ENCODE data around the gene ELP6. TPM values are rescaled to one million over a fixed set of nuclear protein-coding genes. Genes with fewer than 3 reads are reported as not detected.
"Not testable (repeated sequence)": the region's sequence is repeated elsewhere in the genome, so short reads cannot be mapped to it uniquely, and the experiment has no call there.

ELP6 gene
- polyA plus RNA-seq, 1 of the 3 experiments (the other 2 are of a cell fraction), result 79.8 TPM

DNA sequence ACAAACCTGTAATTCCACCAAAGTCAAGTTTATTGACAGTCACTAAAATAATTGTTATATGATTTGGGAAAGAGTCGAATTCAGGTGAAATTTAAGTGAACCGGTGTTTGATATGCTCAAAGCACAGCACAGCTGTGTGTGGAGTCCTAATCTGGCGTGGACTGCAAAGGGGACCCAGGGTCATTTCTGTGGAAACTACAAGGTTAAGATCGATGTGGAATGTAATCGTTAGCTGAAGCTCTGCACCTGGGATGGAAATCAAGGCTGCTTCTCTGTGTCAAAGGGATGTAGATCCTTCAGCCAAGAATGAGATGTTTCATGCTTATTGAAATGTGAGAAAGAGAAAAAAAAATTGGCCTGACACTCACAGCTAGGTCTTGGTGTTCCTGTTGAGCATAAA lies 1.6 kb upstream of the ELP6 start:
- 78% methylated on average over 5 of the region's 5 CpGs for WGBS (ENCODE audit: low lambda C conversion rate)
- H3K27ac ChIP-seq (ENCODE audit: low read depth in 2 of 2, low read length in 1 of 2), result no peak overlapping the region
- POLR2A ChIA-PET, result no interaction called here
- H3K4me2 ChIP-seq, result no peak overlapping the region
- no peaks in the 10 kb centered on the region for H3K9me3 ChIP-seq
- H3K4me3 ChIP-seq (ENCODE audit: low read depth in 2 of 2, low read length in 1 of 2), result no peak overlapping the region
- H3F3A ChIP-seq (replicated peaks; ENCODE audit: insufficient read depth), result no peaks in the 10 kb centered on the region
- CTCF ChIA-PET, result no interaction called here
- peaks cover 31% of the 10 kb centered on the region for H3K79me2 ChIP-seq (ENCODE audit: insufficient read depth)
- no peaks in the 10 kb centered on the region for H3K9me2 ChIP-seq
- H2AFZ ChIP-seq (ENCODE audit: low read depth), result no peak overlapping the region
- TF ChIP-seq PBX3 (IDR thresholded peaks at IDR 0.05), result no peak
- no peak for TF ChIP-seq GABPA (IDR thresholded peaks at IDR 0.05; ENCODE audit: low read depth)
- TF ChIP-seq RCOR1 (IDR thresholded peaks at IDR 0.05; ENCODE audit: low read length), result no peak
- TF ChIP-seq FOXM1 (IDR thresholded peaks at IDR 0.05; ENCODE audit: low read depth), result no peak
- TF ChIP-seq, protein P1, sequence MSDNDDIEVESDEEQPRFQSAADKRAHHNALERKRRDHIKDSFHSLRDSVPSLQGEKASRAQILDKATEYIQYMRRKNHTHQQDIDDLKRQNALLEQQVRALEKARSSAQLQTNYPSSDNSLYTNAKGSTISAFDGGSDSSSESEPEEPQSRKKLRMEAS (IDR thresholded peaks at IDR 0.05; ENCODE audit: low read depth), result no peak
- TF ChIP-seq JUND (IDR thresholded peaks at IDR 0.05), result no peak
- H3K9ac ChIP-seq, result no peak overlapping the region
- H3K4me1 ChIP-seq (ENCODE audit: control insufficient read depth in 1 of 2, insufficient read depth in 2 of 2, low read depth in 1 of 2, low read length in 1 of 2), result peaks cover 0 to 6% of the 10 kb centered on the region in 2 experiments; a peak in 1 of 4 replicates
- no peaks in the 10 kb centered on the region for H4K20me1 ChIP-seq (ENCODE audit: insufficient read depth)
- peaks cover 6% of the 10 kb centered on the region in 2 experiments for H3K36me3 ChIP-seq (replicated peaks in 1 of 2; ENCODE audit: control insufficient read depth in 1 of 2, insufficient read depth in 2 of 2, low read length in 1 of 2)
- H3K27me3 ChIP-seq (ENCODE audit: insufficient read depth), result no peaks in the 10 kb centered on the region
- no peak for DNase-seq

DNA sequence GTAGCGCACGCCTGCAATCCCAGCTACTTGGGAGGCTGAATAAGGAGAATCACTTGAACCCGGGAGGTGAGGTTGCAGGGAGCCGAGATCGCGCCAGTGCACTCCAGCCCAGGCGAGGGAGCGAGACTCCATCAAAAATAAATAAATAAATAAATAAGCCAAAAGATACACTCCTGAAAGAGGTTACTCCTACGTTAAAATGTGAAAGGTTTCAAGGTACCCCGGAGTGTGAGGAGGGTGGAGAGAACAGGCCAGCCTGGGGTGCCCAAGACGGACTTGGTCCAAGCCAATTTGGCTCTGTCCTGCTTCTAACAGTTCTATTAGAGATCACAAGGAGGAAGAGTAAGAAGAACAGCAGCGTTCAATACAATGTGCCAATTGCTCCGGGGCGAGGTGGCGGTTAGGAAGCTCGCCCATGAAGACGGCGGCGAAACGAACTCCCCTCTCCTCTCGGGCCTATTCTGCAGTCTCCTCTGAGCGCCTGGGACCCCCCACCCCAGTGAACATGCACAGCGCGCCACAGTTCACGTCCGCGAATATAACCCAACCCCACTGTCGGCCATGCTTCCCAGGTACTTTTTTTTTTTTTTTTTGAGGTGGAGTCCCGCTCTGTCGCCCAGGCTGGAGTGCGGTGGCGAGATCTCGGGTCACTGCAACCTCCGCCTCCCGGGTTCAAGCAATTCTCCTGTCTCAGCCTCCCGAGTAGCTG lies 942 bp downstream of the ELP6 start:
- Histone ChIP-seq H3K9me3 (no peaks in the 10 kb centered on the region), H3K79me2 (ENCODE audit: insufficient read depth) (peaks cover 39% of the 10 kb centered on the region), H3K9me2 (no peaks in the 10 kb centered on the region), H3K36me3 (replicated peaks in 1 of 2; ENCODE audit: control insufficient read depth in 1 of 2, insufficient read depth in 2 of 2, low read length in 1 of 2) (peaks cover 16 to 17% of the 10 kb centered on the region in 2 experiments), H3K4me2 (peak overlapping the region; percentile 89), H3F3A (replicated peaks; ENCODE audit: insufficient read depth) (no peaks in the 10 kb centered on the region), H3K4me1 (ENCODE audit: control insufficient read depth in 1 of 2, insufficient read depth in 2 of 2, low read depth in 1 of 2, low read length in 1 of 2) (peaks cover 0 to 6% of the 10 kb centered on the region in 2 experiments; a peak in 1 of 4 replicates), H4K20me1 (ENCODE audit: insufficient read depth) (no peaks in the 10 kb centered on the region), H3K27me3 (ENCODE audit: insufficient read depth) (no peaks in the 10 kb centered on the region), H3K27ac (ENCODE audit: low read depth in 2 of 2, low read length in 1 of 2) (peak overlapping the region; percentile 95 to 99), H3K9ac (peak overlapping the region; percentile 83), H2AFZ (ENCODE audit: low read depth) (peak overlapping the region; percentile 83), H3K4me3 (ENCODE audit: low read depth in 2 of 2, low read length in 1 of 2) (peak overlapping the region; percentile 55 to 82)
- DNase-seq, result peak; percentile 55
- ChIA-PET POLR2A (interaction anchor here (0.6 to 2.0 kb wide), 2 partner anchors 10 to 1225 kb away, joined by 3 to 8 read pairs; no protein-coding TSS in a partner anchor), CTCF (interaction anchor here (0.6 to 2.6 kb wide), 8 partner anchors 10 to 292 kb away, joined by 3 to 14 read pairs (median 5); no protein-coding TSS in a partner anchor)
- TF ChIP-seq GATA2 (CRISPR knock-in tag; IDR thresholded peaks at IDR 0.05), result no peak
- TF ChIP-seq EZH2phosphoT487 (IDR thresholded peaks at IDR 0.05; ENCODE audit: borderline replicate concordance, low read depth), result no peak
- no peak for TF ChIP-seq RCOR1 (IDR thresholded peaks at IDR 0.05; ENCODE audit: low read length)
- TF ChIP-seq TAF1 (IDR thresholded peaks at IDR 0.05; ENCODE audit: borderline replicate concordance, low read depth, low read length), result 0 out of 2 replicates have a peak, but pooled peaks have one; percentile 3
- peak; percentile 62; the same call in 1 of the 2 replicates for TF ChIP-seq MXI1 (IDR thresholded peaks at IDR 0.05; ENCODE audit: low read depth, low read length)
- WGBS (ENCODE audit: low lambda C conversion rate), result 8% methylated on average over 35 of the region's 36 CpGs

- H3K9me3 ChIP-seq; H4K20me1 ChIP-seq (ENCODE audit: insufficient read depth); H3K79me2 ChIP-seq (ENCODE audit: insufficient read depth); DNase-seq; H2AFZ ChIP-seq (ENCODE audit: low read depth); H3K4me1 ChIP-seq (ENCODE audit: control insufficient read depth in 1 of 2, insufficient read depth in 2 of 2, low read depth in 1 of 2, low read length in 1 of 2); H3K4me2 ChIP-seq; POLR2A ChIA-PET; H3K9me2 ChIP-seq; H3K9ac ChIP-seq; H3K4me3 ChIP-seq (ENCODE audit: low read depth in 2 of 2, low read length in 1 of 2); H3K27me3 ChIP-seq (ENCODE audit: insufficient read depth); H3K27ac ChIP-seq (ENCODE audit: low read depth in 2 of 2, low read length in 1 of 2); H3F3A ChIP-seq (replicated peaks; ENCODE audit: insufficient read depth): not testable (repeated sequence)
- WGBS (ENCODE audit: low lambda C conversion rate), result 96% methylated on average over 6 of the region's 6 CpGs
- H3K36me3 ChIP-seq (replicated peaks in 1 of 2; ENCODE audit: control insufficient read depth in 1 of 2, insufficient read depth in 2 of 2, low read length in 1 of 2), result peaks cover 34 to 45% of the 10 kb centered on the region in 2 experiments
- CTCF ChIA-PET, result interaction anchor here (0.7 to 0.9 kb wide), 2 partner anchors 30 to 84 kb away, joined by 3 read pairs; partner anchors contain the start of gene SCAP
These were observed 8.2 kb downstream of the ELP6 start for GRCh38 chr3:47505267-47505666.
